IgD-negative memory B cell (primary cell): Measurements from ENCODE around the gene TK2. TPM values are rescaled to one million over a fixed set of nuclear protein-coding genes. Genes with fewer than 3 reads are reported as not detected.
"Not testable (repeated sequence)": the region's sequence is repeated elsewhere in the genome, so short reads cannot be mapped to it uniquely, and the experiment has no call there.

ENCODE experiments used
- H3K27ac Mint-ChIP-seq, 3 donors: one replicate each; pipeline ENCODE4 v1.8.0; 2020 to 2022; ENCODE audit warnings: mild to moderate bottlenecking in 3 of 3, mixed read lengths in 3 of 3, moderate library complexity in 1 of 3
- H3K27me3 Mint-ChIP-seq: one replicate; pipeline ENCODE4 v1.8.0; 2021; ENCODE audit warnings: mixed read lengths
- H3K36me3 Mint-ChIP-seq: one replicate; pipeline ENCODE4 v1.8.0; 2020; ENCODE audit warnings: mild to moderate bottlenecking, mixed read lengths
- H3K4me1 Mint-ChIP-seq, 3 donors: one replicate each; pipeline ENCODE4 v1.8.0; 2020 to 2022; ENCODE audit warnings: mixed read lengths in 3 of 3, mild to moderate bottlenecking in 1 of 3
- H3K4me3 Mint-ChIP-seq, 4 donors: one replicate each; pipeline ENCODE4 v1.8.0; 2020 to 2022; ENCODE audit warnings: mild to moderate bottlenecking in 4 of 4, mixed read lengths in 4 of 4, moderate library complexity in 3 of 4
- H3K9me3 Mint-ChIP-seq, 3 donors: one replicate each; pipeline ENCODE4 v1.8.0; 2020 to 2021; ENCODE audit warnings: mixed read lengths in 3 of 3, mild to moderate bottlenecking in 1 of 3
- polyA plus RNA-seq: library from polyadenylated mRNA; unstranded; fragments of 300-500 nt; fragmentation: Illumina TruSeq; gene quantifications from one replicate; pipeline ENCODE4 v1.2.3, GENCODE V29; 2021

The TK2 gene
- polyA plus RNA-seq, 1 donor from 2014 or later = 1.6 TPM

- not testable (repeated sequence) for H3K4me1 Mint-ChIP-seq, H3K27ac Mint-ChIP-seq, H3K36me3 Mint-ChIP-seq
Measured at GRCh38 chr16:66497921-66498320, 52.0 kb downstream of the TK2 start.

GRCh38 chr16:66496226-66496625, 53.7 kb downstream of the TK2 start:
- H3K9me3 Mint-ChIP-seq, H3K27ac Mint-ChIP-seq, H3K4me3 Mint-ChIP-seq, H3K36me3 Mint-ChIP-seq, H3K27me3 Mint-ChIP-seq, H3K4me1 Mint-ChIP-seq: not testable (repeated sequence)

More at GRCh38 chr16:66497921-66498320, 52.0 kb downstream of the TK2 start:
- H3K27me3 Mint-ChIP-seq, H3K4me3 Mint-ChIP-seq, H3K9me3 Mint-ChIP-seq: not testable (repeated sequence)

GRCh38 chr16:66495440-66495839, 54.5 kb downstream of the TK2 start:
- Mint-ChIP-seq H3K36me3 (peaks cover 2% of the 10 kb centered on the region), H3K4me3 (no peak overlapping the region), H3K9me3 (no peaks in the 10 kb centered on the region), H3K4me1 (peaks cover 2 to 5% (median 4%) of the 10 kb centered on the region in 3 donors), H3K27ac (no peak overlapping the region), H3K27me3 (peaks cover 8% of the 10 kb centered on the region)

DNA sequence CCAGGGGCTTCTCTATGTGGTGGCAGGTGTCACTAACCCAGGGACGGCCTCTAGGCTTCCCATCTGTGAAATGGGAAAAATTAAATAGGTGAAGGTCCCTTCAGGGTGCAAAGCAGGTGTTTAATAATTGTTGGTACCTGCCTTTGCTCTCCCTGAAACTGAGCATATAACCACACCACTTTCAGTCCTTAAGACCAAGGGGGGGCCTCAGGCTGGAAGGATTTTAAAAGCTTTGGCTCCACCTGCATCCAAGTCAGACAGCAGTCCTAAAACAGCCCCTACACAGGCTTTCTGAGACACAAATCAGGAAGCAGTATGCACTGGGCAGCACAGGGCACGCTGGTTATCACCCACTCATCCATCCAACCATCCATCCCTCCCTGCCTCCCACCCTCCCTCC, 55.0 kb downstream of the TK2 start:
- H3K27ac Mint-ChIP-seq = no peak overlapping the region
- H3K27me3 Mint-ChIP-seq = peaks cover 8% of the 10 kb centered on the region
- no peak overlapping the region for H3K4me3 Mint-ChIP-seq
- no peaks in the 10 kb centered on the region for H3K9me3 Mint-ChIP-seq
- peaks cover 2% of the 10 kb centered on the region for H3K36me3 Mint-ChIP-seq
- H3K4me1 Mint-ChIP-seq = peaks cover 0 to 5% (median under 1%) of the 10 kb centered on the region in 3 donors

GRCh38 chr16:66493490-66494401, 56.2 kb downstream of the TK2 start:
- Mint-ChIP-seq H3K27me3 (peaks cover 8% of the 10 kb centered on the region), H3K27ac (no peak overlapping the region)

DNA sequence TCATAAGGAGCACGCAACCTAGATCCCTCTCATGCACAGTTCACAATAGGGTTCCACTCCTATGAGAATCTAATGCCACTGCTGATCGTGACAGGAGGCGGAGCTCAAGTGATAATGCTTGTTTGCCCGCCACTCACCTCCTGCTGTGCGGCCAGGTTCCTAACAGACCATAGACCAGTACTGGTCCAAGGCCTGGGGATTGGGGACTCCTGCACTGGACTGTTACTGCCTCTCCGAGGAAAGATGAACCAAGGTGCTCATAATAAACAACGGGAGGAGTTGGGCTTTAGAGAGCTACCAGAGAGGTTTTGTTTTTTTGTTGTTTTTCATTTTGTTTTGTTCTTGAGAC, 58.2 kb downstream of the TK2 start:
- H3K27me3 Mint-ChIP-seq = peaks cover 4% of the 10 kb centered on the region
- H3K27ac Mint-ChIP-seq = no peak overlapping the region

More at GRCh38 chr16:66493490-66494401, 56.2 kb downstream of the TK2 start:
- Mint-ChIP-seq H3K4me1 (peaks cover 0 to 2% (median 0%) of the 10 kb centered on the region in 3 donors), H3K9me3 (no peaks in the 10 kb centered on the region), H3K36me3 (peaks cover 2% of the 10 kb centered on the region), H3K4me3 (no peak overlapping the region)

GRCh38 chr16:66490774-66491715, 58.9 kb downstream of the TK2 start:
- no peak overlapping the region for H3K27ac Mint-ChIP-seq

More for the DNA sequence above, 58.2 kb downstream of the TK2 start:
- Mint-ChIP-seq H3K4me3 (peak overlapping the region in 1 of 4 donors; percentile 69), H3K36me3 (peaks cover 2% of the 10 kb centered on the region), H3K4me1 (peaks cover 0 to 4% (median 0%) of the 10 kb centered on the region in 3 donors), H3K9me3 (no peaks in the 10 kb centered on the region)

GRCh38 chr16:66489818-66490217, 60.1 kb downstream of the TK2 start:
- Mint-ChIP-seq H3K4me1 (peaks cover 0 to 6% (median 0%) of the 10 kb centered on the region in 3 donors), H3K27ac (no peak overlapping the region), H3K4me3 (no peak overlapping the region), H3K9me3 (no peaks in the 10 kb centered on the region), H3K36me3 (peaks cover 2% of the 10 kb centered on the region), H3K27me3 (no peaks in the 10 kb centered on the region)

More at GRCh38 chr16:66490774-66491715, 58.9 kb downstream of the TK2 start:
- peaks cover 0 to 4% (median 0%) of the 10 kb centered on the region in 3 donors for H3K4me1 Mint-ChIP-seq
- no peaks in the 10 kb centered on the region for H3K9me3 Mint-ChIP-seq
- H3K36me3 Mint-ChIP-seq = peaks cover 2% of the 10 kb centered on the region
- no peak overlapping the region for H3K4me3 Mint-ChIP-seq
- peaks cover 2% of the 10 kb centered on the region for H3K27me3 Mint-ChIP-seq

DNA sequence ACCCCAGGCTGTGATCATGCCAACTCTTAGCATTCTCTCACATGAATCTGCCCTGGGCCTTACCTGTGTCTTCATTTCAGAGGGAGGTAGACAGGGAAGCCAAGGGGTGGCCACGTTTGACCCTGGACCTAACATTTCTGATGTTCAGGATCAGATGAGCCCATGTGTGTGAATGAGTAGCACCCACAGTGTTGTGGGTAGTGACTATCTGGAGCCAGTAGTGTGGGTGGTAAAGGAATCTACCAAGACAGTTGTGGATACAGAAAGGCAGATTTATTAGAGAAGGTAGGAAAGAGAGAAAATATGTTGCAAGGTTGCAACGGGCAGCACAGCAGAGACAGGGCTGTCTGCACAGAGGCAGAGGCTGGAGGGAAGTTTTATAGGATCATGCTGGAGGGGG, 60.5 kb downstream of the TK2 start:
- Mint-ChIP-seq H3K9me3 (no peaks in the 10 kb centered on the region), H3K36me3 (peaks cover 2% of the 10 kb centered on the region), H3K27me3 (no peaks in the 10 kb centered on the region), H3K27ac (no peak overlapping the region), H3K4me3 (no peak overlapping the region), H3K4me1 (peaks cover 0 to 6% (median under 1%) of the 10 kb centered on the region in 3 donors)

GRCh38 chr16:66488505-66488904, 61.4 kb downstream of the TK2 start:
- Mint-ChIP-seq H3K4me3 (no peak overlapping the region), H3K4me1 (peaks cover 3 to 11% (median 5%) of the 10 kb centered on the region in 3 donors), H3K27me3 (no peaks in the 10 kb centered on the region), H3K9me3 (no peaks in the 10 kb centered on the region), H3K27ac (no peak overlapping the region), H3K36me3 (peaks cover 4% of the 10 kb centered on the region)

- H3K9me3 Mint-ChIP-seq = no peaks in the 10 kb centered on the region
- peaks cover 10 to 15% (median 11%) of the 10 kb centered on the region in 3 donors for H3K4me1 Mint-ChIP-seq
- H3K4me3 Mint-ChIP-seq = no peak overlapping the region
- H3K36me3 Mint-ChIP-seq = peaks cover 4% of the 10 kb centered on the region
- H3K27ac Mint-ChIP-seq = no peak overlapping the region
- H3K27me3 Mint-ChIP-seq = no peaks in the 10 kb centered on the region
Measured at GRCh38 chr16:66487580-66488275, 62.2 kb downstream of the TK2 start.

DNA sequence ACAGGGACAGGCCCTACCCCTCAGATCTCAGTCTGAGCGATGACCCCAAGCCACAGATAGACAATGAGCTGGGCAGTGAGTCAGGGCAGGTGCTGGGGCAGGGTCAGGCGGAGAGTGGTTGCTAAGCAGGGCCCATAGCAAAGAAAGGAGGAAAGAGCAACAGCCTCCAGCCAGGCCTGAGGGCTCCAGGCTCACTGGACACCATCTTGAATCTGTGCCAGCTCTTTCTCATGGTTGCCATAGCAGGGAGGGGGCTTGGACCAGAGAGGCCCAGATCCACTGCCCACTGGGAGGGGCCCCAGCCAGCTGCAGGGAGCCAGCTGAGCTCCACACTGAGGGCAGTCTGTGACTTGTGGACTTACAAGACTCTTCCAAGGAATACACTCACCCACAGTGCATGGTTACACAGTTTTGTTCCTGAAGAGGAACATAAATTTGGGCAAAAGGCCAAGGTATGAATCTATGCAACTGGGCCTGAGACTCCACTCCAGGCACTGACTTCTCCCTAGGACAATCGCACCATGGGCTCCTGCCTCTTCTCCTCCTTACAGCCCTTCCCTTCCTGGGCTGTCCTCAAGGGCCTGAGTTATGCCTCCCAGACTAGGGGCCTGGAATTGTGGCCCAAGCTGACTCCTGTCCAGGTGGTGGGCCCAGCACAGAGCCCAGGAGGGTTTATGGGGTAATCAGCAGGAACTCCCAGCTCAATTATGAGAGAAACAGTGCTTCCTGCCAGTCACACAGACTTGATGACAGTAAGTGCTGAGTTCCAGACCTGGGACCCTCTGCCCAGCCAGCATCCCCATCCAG, 62.9 kb downstream of the TK2 start:
- peaks cover 4% of the 10 kb centered on the region for H3K36me3 Mint-ChIP-seq
- no peaks in the 10 kb centered on the region for H3K27me3 Mint-ChIP-seq
- no peaks in the 10 kb centered on the region for H3K9me3 Mint-ChIP-seq
- H3K4me3 Mint-ChIP-seq = no peak overlapping the region
- no peak overlapping the region for H3K27ac Mint-ChIP-seq
- H3K4me1 Mint-ChIP-seq = peaks cover 10 to 15% (median 11%) of the 10 kb centered on the region in 3 donors

DNA sequence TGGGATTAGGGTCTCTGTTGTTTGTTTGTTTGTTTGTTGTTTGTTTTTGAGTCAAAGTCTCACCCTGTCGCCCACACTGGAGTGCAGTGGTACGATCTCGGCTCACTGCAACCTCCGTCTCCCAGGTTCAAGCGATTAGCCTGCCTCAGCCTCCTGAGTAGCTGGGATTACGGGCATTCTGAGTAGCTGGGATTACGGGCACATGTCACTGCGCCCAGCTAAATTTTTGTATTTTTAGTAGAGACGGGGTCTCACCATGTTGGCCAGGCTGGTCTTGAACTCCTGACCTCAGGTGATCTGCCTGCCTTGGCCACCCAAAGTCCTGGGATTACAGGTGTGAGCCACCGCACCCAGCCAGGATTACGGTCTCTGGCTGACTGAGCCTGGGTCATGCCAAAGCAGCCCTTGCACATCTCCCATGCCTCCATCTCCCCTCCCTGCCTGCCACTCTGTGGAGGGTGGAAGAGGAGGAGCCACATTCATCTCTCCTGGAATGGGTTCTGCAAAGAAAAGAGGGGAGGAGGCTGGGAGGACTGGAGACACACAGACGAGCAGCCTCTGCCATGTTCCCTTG, 63.6 kb downstream of the TK2 start:
- no peaks in the 10 kb centered on the region for H3K27me3 Mint-ChIP-seq
- peaks cover 10 to 13% (median 11%) of the 10 kb centered on the region in 3 donors for H3K4me1 Mint-ChIP-seq
- H3K4me3 Mint-ChIP-seq = no peak overlapping the region
- peaks cover 4% of the 10 kb centered on the region for H3K36me3 Mint-ChIP-seq
- no peak overlapping the region for H3K27ac Mint-ChIP-seq
- H3K9me3 Mint-ChIP-seq = no peaks in the 10 kb centered on the region

GRCh38 chr16:66485376-66485775, 64.5 kb downstream of the TK2 start:
- Mint-ChIP-seq H3K4me3 (no peak overlapping the region), H3K4me1 (peaks cover 10 to 13% (median 11%) of the 10 kb centered on the region in 3 donors), H3K27me3 (no peaks in the 10 kb centered on the region), H3K9me3 (no peaks in the 10 kb centered on the region), H3K27ac (no peak overlapping the region), H3K36me3 (peaks cover 2% of the 10 kb centered on the region)
